Measurements from ENCODE around the gene IAPP.
"Not testable (repeated sequence)": the region's sequence is repeated elsewhere in the genome, so short reads cannot be mapped to it uniquely, and the experiment has no call there.

IAPP gene
- total RNA-seq = 0 reads per million in 2 donors

- no peak for DNase-seq
Measured at GRCh38 chr12:21372602-21373001, at the start of gene IAPP. IAPP (plus strand) TSS chr12:21372902; CDS start chr12:21373352, 450 bp downstream.

GRCh38 chr12:21323736-21324135 is 49.0 kb upstream of the IAPP start:
- no peak for DNase-seq

GRCh38 chr12:21324551-21324950 is 48.2 kb upstream of the IAPP start:
- no peak for DNase-seq

GRCh38 chr12:21328578-21328977 is 44.1 kb upstream of the IAPP start:
- DNase-seq = no peak

GRCh38 chr12:21330682-21331253 is 41.9 kb upstream of the IAPP start:
- DNase-seq = no peak

GRCh38 chr12:21334771-21335325 is 37.9 kb upstream of the IAPP start, which contains the start of gene SLCO1A2:
SLCO1A2 (minus strand) TSS chr12:21334917; CDS start chr12:21334647, 270 bp downstream.
- DNase-seq = no peak

- no peak for DNase-seq
Measured at GRCh38 chr12:21336656-21337055, 36.0 kb upstream of the IAPP start.

GRCh38 chr12:21337453-21337852 is 35.2 kb upstream of the IAPP start:
- DNase-seq = no peak

GRCh38 chr12:21337959-21338744 is 34.5 kb upstream of the IAPP start:
- DNase-seq = no peak

GRCh38 chr12:21339921-21340320 is 32.8 kb upstream of the IAPP start:
- DNase-seq = no peak

GRCh38 chr12:21340403-21340802 is 32.3 kb upstream of the IAPP start:
- DNase-seq = no peak

- no peak for DNase-seq
Measured at GRCh38 chr12:21341769-21342168, 30.9 kb upstream of the IAPP start.

GRCh38 chr12:21343636-21344035 is 29.1 kb upstream of the IAPP start:
- DNase-seq = no peak

- no peak for DNase-seq
Measured at GRCh38 chr12:21346542-21347205, 26.0 kb upstream of the IAPP start.

- no peak for DNase-seq
Measured at GRCh38 chr12:21350975-21351374, 21.7 kb upstream of the IAPP start.

GRCh38 chr12:21353487-21353886 is 19.2 kb upstream of the IAPP start:
- no peak for DNase-seq

GRCh38 chr12:21353948-21354347 is 18.8 kb upstream of the IAPP start:
- no peak for DNase-seq

- DNase-seq = no peak
Measured at GRCh38 chr12:21354641-21355040, 18.1 kb upstream of the IAPP start.

GRCh38 chr12:21360632-21361031 is 12.1 kb upstream of the IAPP start:
- DNase-seq = not testable (repeated sequence)

GRCh38 chr12:21369141-21369980 is 3.3 kb upstream of the IAPP start:
- DNase-seq = no peak

- DNase-seq = no peak
Measured at GRCh38 chr12:21370845-21371449, 1.8 kb upstream of the IAPP start.

GRCh38 chr12:21379218-21379617 is 6.5 kb downstream of the IAPP start:
- DNase-seq = no peak

Data from activated gamma-delta T cell (primary cell).